CD14-positive monocyte (primary cell): ENCODE data around the gene RUVBL1. TPM values are rescaled to one million over a fixed set of nuclear protein-coding genes. Genes with fewer than 3 reads are reported as not detected.
A peak's percentile ranks its signal among the peaks of the same experiment; 100 is the strongest.

Experiments used
- DNase-seq, 3 donors: peaks; one replicate each; pipeline ENCODE4 v3.0.0-alpha.2; 2011 to 2022
- H2AFZ ChIP-seq: 2 replicates; pipeline ENCODE4 v1.6.0; 2012; ENCODE audit warnings: mild to moderate bottlenecking, low read depth, low read length, inconsistent platforms; ENCODE audit not compliant: insufficient read depth, poor library complexity, severe bottlenecking
- H3K27ac ChIP-seq, 2 donors: 1 replicate in 1 of 2; 2 replicates in 1 of 2; pipeline ENCODE4 v1.5.1; 2012 to 2013; ENCODE audit warnings: low read length in 2 of 2, control low read depth in 1 of 2, inconsistent platforms in 1 of 2, low read depth in 1 of 2, mild to moderate bottlenecking in 1 of 2
- H3K27me3 ChIP-seq, 2 donors: one replicate each; pipeline versions ENCODE4 v1.6.0 to v1.6.1; 2011 to 2013; ENCODE audit warnings: low read length in 2 of 2; ENCODE audit not compliant: control insufficient read depth in 2 of 2, insufficient read depth in 2 of 2
- H3K36me3 ChIP-seq, 2 donors: replicated peaks in 1 of 2; 1 replicate in 1 of 2; 2 replicates in 1 of 2; pipeline versions ENCODE4 v1.5.1 to v1.6.1; 2012 to 2013; ENCODE audit warnings: low read length in 2 of 2, control low read depth in 1 of 2, inconsistent platforms in 1 of 2, mild to moderate bottlenecking in 1 of 2; ENCODE audit not compliant: insufficient read depth in 2 of 2, control insufficient read depth in 1 of 2
- H3K4me1 ChIP-seq, 2 donors: 1 replicate in 1 of 2; 2 replicates in 1 of 2; pipeline versions ENCODE4 v1.5.1 to v1.6.1; 2012 to 2013; ENCODE audit warnings: low read length in 2 of 2, control low read depth in 1 of 2, inconsistent platforms in 1 of 2, mild to moderate bottlenecking in 1 of 2, moderate library complexity in 1 of 2; ENCODE audit not compliant: insufficient read depth in 2 of 2, control insufficient read depth in 1 of 2
- H3K4me2 ChIP-seq: replicated peaks from 2 replicates; pipeline ENCODE3; 2012; ENCODE audit warnings: low read length, moderate library complexity, mild to moderate bottlenecking; ENCODE audit not compliant: poor library complexity, severe bottlenecking; ENCODE audit errors: extremely low read depth
- H3K4me3 ChIP-seq, 3 experiments: fragments of 200-600 bp in 1 of 3; sonication (generic) in 1 of 3; replicated peaks in 1 of 3; 1 replicate in 2 of 3; 2 replicates in 1 of 3; pipeline ENCODE4 v1.5.1; 2011 to 2013; ENCODE audit warnings: low read length in 3 of 3, mild to moderate bottlenecking in 3 of 3, control low read depth in 2 of 3, low read depth in 2 of 3, inconsistent platforms in 1 of 3, moderate library complexity in 1 of 3
- H3K79me2 ChIP-seq: 2 replicates; pipeline ENCODE4 v1.6.0; 2012; ENCODE audit warnings: mild to moderate bottlenecking, control low read depth, inconsistent platforms, low read length, moderate library complexity; ENCODE audit not compliant: insufficient read depth
- H3K9ac ChIP-seq: 2 replicates; pipeline ENCODE4 v1.6.0; 2017; ENCODE audit warnings: low read length, mild to moderate bottlenecking; ENCODE audit not compliant: insufficient read depth, poor library complexity, severe bottlenecking
- H3K9me3 ChIP-seq, 2 donors: replicated peaks in 1 of 2; 1 replicate in 1 of 2; 2 replicates in 1 of 2; pipeline versions ENCODE4 v1.5.1 to v1.6.1; 2012 to 2013; ENCODE audit warnings: low read length in 2 of 2, control low read depth in 1 of 2; ENCODE audit not compliant: control insufficient read depth in 1 of 2, insufficient read depth in 1 of 2
- H4K20me1 ChIP-seq: 2 replicates; pipeline ENCODE4 v1.6.0; 2012; ENCODE audit warnings: mild to moderate bottlenecking, low read length, control low read depth, moderate library complexity; ENCODE audit not compliant: insufficient read depth
- H3K27ac Mint-ChIP-seq, 7 donors: one replicate each; pipeline ENCODE4 v1.8.0; 2020; ENCODE audit warnings: mild to moderate bottlenecking in 7 of 7, mixed read lengths in 7 of 7, moderate library complexity in 6 of 7, inconsistent platforms in 2 of 7
- H3K27me3 Mint-ChIP-seq, 3 donors: one replicate each; pipeline ENCODE4 v1.8.0; 2021 to 2022; ENCODE audit warnings: low read depth in 3 of 3, mild to moderate bottlenecking in 3 of 3, mixed read lengths in 3 of 3, moderate library complexity in 3 of 3, inconsistent platforms in 1 of 3
- H3K36me3 Mint-ChIP-seq, 2 donors: one replicate each; pipeline ENCODE4 v1.8.0; 2020; ENCODE audit warnings: mixed read lengths in 2 of 2, inconsistent platforms in 1 of 2, mild to moderate bottlenecking in 1 of 2
- H3K4me1 Mint-ChIP-seq: one replicate; pipeline ENCODE4 v1.8.0; 2020; ENCODE audit warnings: mild to moderate bottlenecking, mixed read lengths
- H3K4me3 Mint-ChIP-seq, 2 donors: one replicate each; pipeline ENCODE4 v1.8.0; 2020; ENCODE audit warnings: mild to moderate bottlenecking in 2 of 2, mixed read lengths in 2 of 2, moderate library complexity in 1 of 2
- H3K9me3 Mint-ChIP-seq, 7 donors: one replicate each; pipeline ENCODE4 v1.8.0; 2020 to 2022; ENCODE audit warnings: mixed read lengths in 7 of 7, mild to moderate bottlenecking in 6 of 7, moderate library complexity in 6 of 7, inconsistent platforms in 2 of 7
- WGBS: methylation state at CpG from one replicate; pipeline ENCODE4 v1.1.5; 2013; ENCODE audit warnings: missing lambda C conversion rate; ENCODE audit not compliant: insufficient coverage; 5-methylcytosine and 5-hydroxymethylcytosine counted together
- intact Hi-C, 2 donors: fragments of 100-400 bp; cut with micrococcal nuclease; formaldehyde crosslinking; loops; one replicate each; pipeline versions ENCODE4 v1.15.0 to v1.15.1; 2023
- polyA plus RNA-seq, 3 donors: library from polyadenylated mRNA; depleted of rRNA in 1 of 3; unstranded in 2 of 3; stranded (reverse) in 1 of 3; fragments of 300-500 nt in 2 of 3; fragments of >200 nt in 1 of 3; fragmentation: Illumina TruSeq in 2 of 3; gene quantifications; 1 replicate in 2 of 3; 2 replicates in 1 of 3; pipeline ENCODE4 v1.2.3, GENCODE V29; 2012 to 2021
- TF ChIP-seq, protein P1 (sequence below): fragments of 200-600 bp; IDR thresholded peaks from one replicate; pipeline ENCODE4 v1.8.0; 2022; ENCODE audit warnings: antibody characterized with exemption, mild to moderate bottlenecking

RUVBL1 gene
- polyA plus RNA-seq, 3 donors: 11.0 to 16.2 (median 14.4) TPM

DNA sequence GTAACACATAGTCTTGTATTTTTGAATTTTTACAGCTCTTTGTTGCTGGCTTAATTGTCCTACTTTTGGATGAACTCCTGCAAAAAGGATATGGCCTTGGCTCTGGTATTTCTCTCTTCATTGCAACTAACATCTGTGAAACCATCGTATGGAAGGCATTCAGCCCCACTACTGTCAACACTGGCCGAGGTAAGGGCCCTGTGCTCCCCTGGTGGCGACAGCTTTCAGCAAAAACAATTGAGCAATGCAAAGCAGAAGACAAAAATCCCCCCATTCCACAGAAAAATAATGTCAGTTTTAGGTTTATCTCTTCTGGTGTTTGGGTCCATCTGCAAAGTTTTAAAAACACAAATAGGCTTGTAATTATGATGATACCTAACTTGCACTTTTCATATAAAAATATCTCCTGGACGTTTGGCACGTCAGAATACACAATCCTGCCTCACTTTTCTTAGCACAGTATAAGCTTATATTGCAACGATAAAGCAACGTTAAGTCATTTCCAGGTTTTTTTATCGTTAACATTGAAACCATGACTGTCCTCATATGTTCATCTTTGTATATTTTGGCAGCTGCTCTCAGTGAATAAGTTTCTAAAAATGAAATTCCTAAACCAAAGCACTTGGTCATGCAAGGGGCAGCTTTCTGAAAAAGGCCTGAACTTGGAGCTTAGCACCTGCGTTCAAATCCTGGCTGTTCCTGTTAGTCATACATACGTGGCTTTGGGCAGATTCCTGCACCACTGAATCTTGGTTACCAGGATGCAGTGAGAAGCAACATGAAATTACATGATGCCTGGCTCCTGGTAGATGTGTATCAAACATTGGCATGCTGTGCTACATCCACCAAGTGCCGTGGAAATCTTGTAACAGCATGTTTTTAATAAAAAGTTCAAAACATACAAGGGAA is 62.9 kb downstream of the RUVBL1 start:
- WGBS: 93% methylated on average over 5 of the region's 11 CpGs
- Histone ChIP-seq H3K27me3 (no peaks in the 10 kb centered on the region), H3K27ac (no peak overlapping the region), H3K4me3 (no peak overlapping the region), H3K9me3 (no peaks in the 10 kb centered on the region), H3K36me3 (peaks cover 91 to 99% of the 10 kb centered on the region in 2 donors), H4K20me1 (peaks cover 72% of the 10 kb centered on the region), H3K4me1 (no peaks in the 10 kb centered on the region), H2AFZ (no peak overlapping the region), H3K79me2 (peaks cover 36% of the 10 kb centered on the region), H3K9ac (no peak overlapping the region), H3K4me2 (no peak overlapping the region)
- peaks cover 89 to 97% of the 10 kb centered on the region in 2 donors for H3K36me3 Mint-ChIP-seq
- no peak overlapping the region for H3K4me3 Mint-ChIP-seq
- H3K4me1 Mint-ChIP-seq: peaks cover under 1% of the 10 kb centered on the region
- H3K27ac Mint-ChIP-seq: peak overlapping the region in 1 of 7 donors; percentile 33
- H3K9me3 Mint-ChIP-seq: no peaks in the 10 kb centered on the region
- intact Hi-C loops: no loop called here
- TF ChIP-seq, protein P1, sequence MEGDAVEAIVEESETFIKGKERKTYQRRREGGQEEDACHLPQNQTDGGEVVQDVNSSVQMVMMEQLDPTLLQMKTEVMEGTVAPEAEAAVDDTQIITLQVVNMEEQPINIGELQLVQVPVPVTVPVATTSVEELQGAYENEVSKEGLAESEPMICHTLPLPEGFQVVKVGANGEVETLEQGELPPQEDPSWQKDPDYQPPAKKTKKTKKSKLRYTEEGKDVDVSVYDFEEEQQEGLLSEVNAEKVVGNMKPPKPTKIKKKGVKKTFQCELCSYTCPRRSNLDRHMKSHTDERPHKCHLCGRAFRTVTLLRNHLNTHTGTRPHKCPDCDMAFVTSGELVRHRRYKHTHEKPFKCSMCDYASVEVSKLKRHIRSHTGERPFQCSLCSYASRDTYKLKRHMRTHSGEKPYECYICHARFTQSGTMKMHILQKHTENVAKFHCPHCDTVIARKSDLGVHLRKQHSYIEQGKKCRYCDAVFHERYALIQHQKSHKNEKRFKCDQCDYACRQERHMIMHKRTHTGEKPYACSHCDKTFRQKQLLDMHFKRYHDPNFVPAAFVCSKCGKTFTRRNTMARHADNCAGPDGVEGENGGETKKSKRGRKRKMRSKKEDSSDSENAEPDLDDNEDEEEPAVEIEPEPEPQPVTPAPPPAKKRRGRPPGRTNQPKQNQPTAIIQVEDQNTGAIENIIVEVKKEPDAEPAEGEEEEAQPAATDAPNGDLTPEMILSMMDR: no peak
- DNase-seq: no peak
- peaks cover 0 to 1% (median 0%) of the 10 kb centered on the region in 3 donors for H3K27me3 Mint-ChIP-seq

DNA sequence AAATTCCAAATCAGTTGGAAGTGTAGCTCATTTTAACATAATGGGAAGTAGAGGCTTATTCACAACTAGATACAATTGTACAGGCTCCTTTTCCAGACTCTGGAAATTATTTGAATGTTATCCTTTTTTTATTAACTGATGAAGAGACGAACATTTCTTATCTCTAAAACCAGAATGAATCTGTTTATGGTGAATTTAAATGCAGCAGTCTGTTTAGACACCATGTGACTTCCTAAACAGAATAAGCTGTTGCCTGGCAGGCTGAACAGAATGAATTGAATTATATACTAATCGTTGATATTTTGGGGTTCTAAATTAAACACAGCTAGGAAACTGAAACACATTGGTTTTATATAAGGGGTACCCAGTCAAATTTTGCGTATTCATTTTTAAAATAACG is 67.4 kb downstream of the RUVBL1 start:
- Histone ChIP-seq H3K9ac (no peak overlapping the region), H3K4me1 (peaks cover 26 to 34% of the 10 kb centered on the region in 2 donors), H3K4me3 (no peak overlapping the region), H4K20me1 (peaks cover 64% of the 10 kb centered on the region), H2AFZ (no peak overlapping the region), H3K9me3 (no peaks in the 10 kb centered on the region), H3K27me3 (no peaks in the 10 kb centered on the region), H3K36me3 (peaks cover 55 to 77% of the 10 kb centered on the region in 2 donors), H3K79me2 (peaks cover 69% of the 10 kb centered on the region), H3K4me2 (no peak overlapping the region), H3K27ac (no peak overlapping the region)
- intact Hi-C loops: loop anchor here in 1 of 2 donors (10.0 kb wide), 2 partner anchors 381 to 461 kb away; partner anchors contain the start of genes ABTB1, MCM2 and TPRA1
- H3K9me3 Mint-ChIP-seq: no peaks in the 10 kb centered on the region
- TF ChIP-seq, protein P1: no peak
- peaks cover 36% of the 10 kb centered on the region for H3K4me1 Mint-ChIP-seq
- no peak for DNase-seq
- no peak overlapping the region for H3K27ac Mint-ChIP-seq
- no peak overlapping the region for H3K4me3 Mint-ChIP-seq
- peaks cover 62 to 76% of the 10 kb centered on the region in 2 donors for H3K36me3 Mint-ChIP-seq
- peaks cover 0 to 3% (median 1%) of the 10 kb centered on the region in 3 donors for H3K27me3 Mint-ChIP-seq
- WGBS: 100% methylated on average over 2 of the region's 4 CpGs
